HUES48 (cell line): ENCODE data around the gene GRIK1.

Experiments used
- H3K27ac ChIP-seq: one replicate; pipeline ENCODE4 v1.7.0; 2013; ENCODE audit warnings: low read depth, low read length, inconsistent platforms
- H3K27me3 ChIP-seq: 2 replicates; pipeline ENCODE4 v1.6.1; 2013; ENCODE audit warnings: mild to moderate bottlenecking, low read length; ENCODE audit not compliant: control insufficient read depth, insufficient read depth
- H3K36me3 ChIP-seq: 2 replicates; pipeline ENCODE4 v1.6.1; 2013; ENCODE audit warnings: low read length; ENCODE audit not compliant: control insufficient read depth, insufficient read depth
- H3K4me1 ChIP-seq: 2 replicates; pipeline ENCODE4 v1.6.1; 2013; ENCODE audit warnings: mild to moderate bottlenecking, low read length; ENCODE audit not compliant: control insufficient read depth, insufficient read depth
- H3K4me3 ChIP-seq: 2 replicates; pipeline ENCODE4 v1.5.1; 2013; ENCODE audit warnings: mild to moderate bottlenecking, low read depth, low read length
- H3K9ac ChIP-seq: 2 replicates; pipeline ENCODE4 v1.6.1; 2013; ENCODE audit warnings: mild to moderate bottlenecking, low read depth, low read length, moderate library complexity
- H3K9me3 ChIP-seq: 2 replicates; pipeline ENCODE4 v1.6.1; 2013; ENCODE audit warnings: low read length; ENCODE audit not compliant: control insufficient read depth, insufficient read depth

GRIK1 gene

DNA sequence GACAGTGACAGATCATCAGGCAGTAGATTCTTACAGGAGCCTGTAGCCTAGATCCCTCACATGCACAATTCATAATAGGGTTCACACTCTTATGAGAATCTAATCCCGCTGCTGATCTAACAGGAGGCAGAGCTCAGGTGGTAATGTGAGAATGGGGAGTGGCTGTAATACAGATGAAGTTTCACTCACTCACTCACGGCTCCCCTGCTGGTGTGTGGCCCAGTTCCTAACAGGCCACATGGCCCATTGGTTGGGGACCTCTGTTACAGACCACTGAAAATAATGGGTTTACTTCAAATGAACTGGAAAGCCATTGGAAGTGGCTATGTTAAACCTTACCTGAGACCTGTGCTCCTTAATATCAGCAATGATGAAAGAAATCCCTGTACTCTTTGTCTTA is 151.0 kb downstream of the GRIK1 start:
- no peak overlapping the region for H3K4me3 ChIP-seq

DNA sequence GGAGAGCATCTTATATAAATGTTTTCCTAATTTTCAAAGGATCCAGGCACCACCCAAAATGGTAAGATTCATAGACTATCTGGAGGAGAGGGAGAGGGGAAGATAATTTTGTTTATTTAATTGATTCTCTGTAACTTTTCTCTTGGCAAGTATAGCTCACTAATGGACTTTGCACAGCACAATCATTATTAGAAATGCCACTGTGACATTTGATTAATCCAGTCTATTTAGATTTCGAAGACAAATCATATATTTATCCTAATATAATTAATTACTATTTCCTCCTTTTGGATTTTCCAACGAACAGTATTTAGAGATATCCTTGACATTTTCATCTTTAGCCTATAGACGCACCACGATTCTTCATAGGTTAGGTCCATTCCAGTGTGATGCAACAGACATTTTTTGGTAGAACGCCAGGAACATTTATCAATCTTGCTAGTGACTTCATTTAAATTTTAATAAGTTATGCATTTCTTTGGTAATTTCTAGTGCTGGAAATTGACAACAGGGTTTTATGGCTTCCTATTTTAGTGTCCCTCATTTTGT is 152.4 kb downstream of the GRIK1 start:
- no peak overlapping the region for H3K4me3 ChIP-seq
- H3K9me3 ChIP-seq, result no peaks in the 10 kb centered on the region
- no peaks in the 10 kb centered on the region for H3K27me3 ChIP-seq
- no peaks in the 10 kb centered on the region for H3K36me3 ChIP-seq
- H3K4me1 ChIP-seq, result peaks cover 15% of the 10 kb centered on the region
- H3K27ac ChIP-seq, result no peak overlapping the region
- no peak overlapping the region for H3K9ac ChIP-seq

More for the DNA sequence above, 151.0 kb downstream of the GRIK1 start:
- H3K27ac ChIP-seq, result no peak overlapping the region
- H3K36me3 ChIP-seq, result no peaks in the 10 kb centered on the region
- no peaks in the 10 kb centered on the region for H3K9me3 ChIP-seq
- no peak overlapping the region for H3K9ac ChIP-seq
- peaks cover 28% of the 10 kb centered on the region for H3K4me1 ChIP-seq
- no peaks in the 10 kb centered on the region for H3K27me3 ChIP-seq

DNA sequence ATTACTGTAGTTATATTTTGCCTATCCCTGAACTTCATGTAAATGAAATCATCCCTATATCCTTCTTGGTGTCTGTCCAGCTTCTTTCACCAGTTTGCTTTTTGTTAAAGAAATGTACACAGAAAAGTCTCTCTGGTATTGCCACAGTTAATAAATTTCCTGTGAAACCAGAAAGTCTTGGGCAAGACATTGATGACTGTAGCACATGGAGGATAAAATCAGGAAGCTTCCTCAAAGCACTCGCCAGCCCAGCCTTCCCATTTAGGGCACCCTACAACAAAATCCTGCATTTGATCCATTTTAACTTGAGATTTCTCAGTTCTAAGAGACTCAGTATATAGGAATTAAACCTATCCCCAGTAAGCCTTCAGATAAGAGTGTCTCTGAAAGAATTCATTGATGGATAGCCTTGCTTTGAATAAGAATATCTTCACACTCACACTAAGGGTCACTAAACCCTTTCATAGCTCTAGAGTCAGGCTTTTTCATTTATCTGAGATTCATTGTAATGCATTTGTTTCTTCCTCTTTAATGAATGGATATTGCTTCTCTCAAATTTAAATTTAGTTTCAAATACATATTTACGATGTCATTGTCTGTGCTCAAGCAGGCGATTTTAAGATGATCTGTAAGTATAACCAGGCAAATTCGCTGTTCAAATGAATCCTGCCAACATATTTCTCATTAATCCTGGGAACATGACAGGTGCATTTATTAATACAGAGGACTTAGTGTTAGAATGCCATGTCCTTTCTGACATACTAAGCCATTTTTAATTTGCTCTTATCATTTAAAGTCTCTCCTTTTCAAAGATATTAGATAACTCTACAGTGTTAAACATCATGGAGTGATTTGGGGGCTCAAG is 153.1 kb downstream of the GRIK1 start:
- Histone ChIP-seq H3K27me3 (no peaks in the 10 kb centered on the region), H3K9ac (no peak overlapping the region), H3K9me3 (no peaks in the 10 kb centered on the region), H3K4me1 (peaks cover 15% of the 10 kb centered on the region), H3K4me3 (no peak overlapping the region), H3K27ac (no peak overlapping the region), H3K36me3 (no peaks in the 10 kb centered on the region)

DNA sequence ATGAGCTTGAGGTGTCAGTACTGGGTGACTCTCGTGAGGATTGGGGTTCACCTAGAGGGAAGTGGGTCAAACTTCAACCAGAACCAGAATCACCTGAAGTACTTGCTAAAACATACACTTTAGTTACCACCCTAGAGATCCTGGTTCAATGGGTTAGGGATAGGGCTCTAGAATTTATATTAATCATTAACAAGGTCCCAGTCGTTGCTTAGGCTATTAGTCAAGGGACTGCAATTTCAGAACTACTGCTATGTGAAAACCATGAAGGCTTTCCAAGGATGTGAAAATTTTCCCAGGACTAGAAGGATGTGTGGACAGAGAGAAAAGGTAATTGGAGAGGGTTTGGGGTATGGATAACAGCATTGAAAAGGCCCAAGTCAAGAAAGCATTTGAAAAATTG is 162.6 kb downstream of the GRIK1 start:
- Histone ChIP-seq H3K4me3 (no peak overlapping the region), H3K27ac (no peak overlapping the region), H3K9me3 (no peaks in the 10 kb centered on the region), H3K9ac (no peak overlapping the region), H3K27me3 (no peaks in the 10 kb centered on the region), H3K36me3 (no peaks in the 10 kb centered on the region), H3K4me1 (peaks cover 3% of the 10 kb centered on the region; the same call in 1 of the 2 replicates)

DNA sequence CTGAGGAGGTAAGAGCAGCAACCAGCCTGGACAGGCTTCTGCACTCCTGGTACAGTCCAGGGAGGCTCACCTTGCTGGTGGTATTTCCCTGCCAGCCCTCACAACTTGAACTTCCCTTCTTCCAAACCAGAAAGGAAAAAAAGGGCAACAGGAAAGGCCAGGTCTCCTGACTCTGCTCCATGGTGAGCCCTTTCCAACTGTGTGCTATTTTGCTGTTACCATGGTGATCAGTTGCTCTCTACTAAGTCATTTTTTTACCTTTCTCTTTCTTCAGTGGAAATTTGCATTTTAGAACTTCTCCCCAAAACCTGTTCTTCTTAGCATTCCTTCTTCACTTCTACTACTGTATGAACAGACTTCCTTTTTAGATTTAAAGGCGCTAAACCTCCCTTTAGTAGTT is 164.3 kb downstream of the GRIK1 start:
- Histone ChIP-seq H3K9ac (no peak overlapping the region), H3K9me3 (no peaks in the 10 kb centered on the region), H3K27me3 (no peaks in the 10 kb centered on the region)

DNA sequence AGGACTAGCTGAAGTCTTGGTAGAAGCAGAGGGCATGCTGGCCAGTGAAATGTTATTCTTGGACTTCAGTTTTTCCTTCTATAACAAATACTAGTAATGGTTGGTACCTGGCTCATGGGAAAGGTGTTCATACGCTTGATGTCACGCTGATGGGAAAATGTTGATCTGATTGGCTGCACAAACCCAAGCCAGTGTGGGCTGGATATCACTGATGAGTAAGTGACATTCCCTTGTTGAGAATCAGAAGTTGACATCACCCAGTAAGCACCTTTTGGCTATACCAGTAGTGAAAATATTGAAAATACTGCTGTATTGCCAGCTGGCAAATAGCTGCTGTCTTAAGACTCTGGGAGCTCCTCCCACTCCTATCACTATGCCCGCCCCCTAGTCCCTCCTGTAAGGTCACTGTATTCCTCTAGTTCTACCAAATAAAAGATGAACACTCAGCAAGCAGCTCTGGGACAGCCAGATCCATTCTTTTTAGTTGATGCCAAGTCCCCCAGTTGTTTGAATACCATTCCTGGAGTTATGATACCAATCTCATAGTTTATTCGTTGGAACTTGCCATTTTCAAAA is 168.2 kb downstream of the GRIK1 start:
- no peaks in the 10 kb centered on the region for H3K27me3 ChIP-seq
- H3K9ac ChIP-seq, result no peak overlapping the region
- no peak overlapping the region for H3K4me3 ChIP-seq
- H3K36me3 ChIP-seq, result no peaks in the 10 kb centered on the region
- H3K27ac ChIP-seq, result no peak overlapping the region
- no peaks in the 10 kb centered on the region for H3K9me3 ChIP-seq
- H3K4me1 ChIP-seq, result peaks cover 3% of the 10 kb centered on the region; the same call in 1 of the 2 replicates

More for the DNA sequence above, 164.3 kb downstream of the GRIK1 start:
- Histone ChIP-seq H3K36me3 (no peaks in the 10 kb centered on the region), H3K27ac (no peak overlapping the region), H3K4me1 (peaks cover 3% of the 10 kb centered on the region; the same call in 1 of the 2 replicates), H3K4me3 (no peak overlapping the region)

DNA sequence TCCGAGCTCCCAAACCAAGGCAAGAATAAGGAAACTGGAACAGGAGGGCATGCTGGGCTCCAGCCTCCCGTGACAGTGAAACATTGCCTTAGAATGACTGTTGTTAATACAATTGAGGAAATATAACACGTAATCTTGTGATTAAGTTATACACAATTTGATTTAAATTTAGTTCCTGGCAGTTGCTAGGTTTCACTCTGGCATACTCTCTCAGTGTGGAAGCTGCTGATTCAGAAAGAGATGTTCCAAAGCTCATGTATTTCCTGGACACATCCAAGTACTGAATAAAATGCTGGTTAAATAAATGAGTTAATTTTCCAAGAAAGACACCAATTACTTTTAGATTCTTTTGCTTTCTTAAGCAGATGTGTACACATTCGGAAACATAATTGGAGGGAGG is 176.1 kb downstream of the GRIK1 start:
- no peak overlapping the region for H3K27ac ChIP-seq
- H3K27me3 ChIP-seq, result no peaks in the 10 kb centered on the region
- H3K9ac ChIP-seq, result no peak overlapping the region
- H3K9me3 ChIP-seq, result no peaks in the 10 kb centered on the region
- H3K4me3 ChIP-seq, result no peak overlapping the region
- no peaks in the 10 kb centered on the region for H3K36me3 ChIP-seq
- H3K4me1 ChIP-seq, result peaks cover 6% of the 10 kb centered on the region; the same call in 1 of the 2 replicates

DNA sequence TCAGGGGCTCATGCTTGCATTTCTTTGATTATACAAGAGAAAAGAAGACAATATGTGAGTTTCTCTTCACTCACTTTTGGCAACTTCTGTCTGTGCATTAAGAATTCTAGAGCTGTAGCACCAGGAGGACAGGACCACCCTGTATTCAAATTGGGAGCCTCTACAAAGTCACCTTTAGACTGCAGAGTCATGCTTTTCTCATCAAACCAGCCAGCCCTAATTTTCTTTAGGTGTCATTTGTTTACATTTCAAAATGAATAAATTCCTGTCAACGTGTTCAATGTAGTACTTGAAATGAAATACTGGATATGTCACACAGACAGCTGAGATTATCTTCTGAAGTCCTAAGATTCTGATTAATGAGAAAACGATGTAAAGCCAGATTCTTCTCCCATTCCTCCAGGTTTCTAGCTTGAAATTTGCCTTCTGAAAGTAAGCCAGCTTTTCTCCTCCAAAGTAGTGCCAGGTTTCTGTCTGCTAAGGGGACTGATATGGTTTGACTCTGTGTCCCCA is 177.2 kb downstream of the GRIK1 start:
- no peaks in the 10 kb centered on the region for H3K36me3 ChIP-seq
- no peak overlapping the region for H3K9ac ChIP-seq
- no peaks in the 10 kb centered on the region for H3K9me3 ChIP-seq
- H3K27me3 ChIP-seq, result no peaks in the 10 kb centered on the region
- H3K27ac ChIP-seq, result no peak overlapping the region
- H3K4me1 ChIP-seq, result peaks cover 6% of the 10 kb centered on the region; the same call in 1 of the 2 replicates
- no peak overlapping the region for H3K4me3 ChIP-seq

DNA sequence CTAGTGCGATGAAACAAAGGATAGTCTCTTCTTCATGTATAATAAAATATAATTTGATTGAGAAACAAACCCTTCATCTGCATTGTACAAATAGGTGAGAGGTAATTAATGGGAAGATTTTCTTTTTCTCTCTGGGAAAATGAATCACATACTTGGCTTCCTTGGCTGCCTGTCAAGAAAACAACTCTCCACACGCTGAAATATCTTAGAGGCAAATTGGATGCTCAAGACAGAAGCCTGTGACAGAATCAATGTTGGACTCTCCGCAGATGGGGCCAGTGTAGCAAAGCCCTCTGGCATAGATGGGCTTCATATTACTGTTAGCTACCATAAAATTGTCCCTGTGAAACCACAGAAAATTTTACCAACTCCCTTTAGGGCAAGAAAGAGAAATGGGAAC is 186.6 kb downstream of the GRIK1 start:
- no peak overlapping the region for H3K4me3 ChIP-seq
- no peaks in the 10 kb centered on the region for H3K9me3 ChIP-seq
- peaks cover 8% of the 10 kb centered on the region; the same call in 1 of the 2 replicates for H3K4me1 ChIP-seq
- H3K27me3 ChIP-seq, result no peaks in the 10 kb centered on the region
- no peaks in the 10 kb centered on the region for H3K36me3 ChIP-seq
- H3K27ac ChIP-seq, result no peak overlapping the region
- no peak overlapping the region for H3K9ac ChIP-seq

DNA sequence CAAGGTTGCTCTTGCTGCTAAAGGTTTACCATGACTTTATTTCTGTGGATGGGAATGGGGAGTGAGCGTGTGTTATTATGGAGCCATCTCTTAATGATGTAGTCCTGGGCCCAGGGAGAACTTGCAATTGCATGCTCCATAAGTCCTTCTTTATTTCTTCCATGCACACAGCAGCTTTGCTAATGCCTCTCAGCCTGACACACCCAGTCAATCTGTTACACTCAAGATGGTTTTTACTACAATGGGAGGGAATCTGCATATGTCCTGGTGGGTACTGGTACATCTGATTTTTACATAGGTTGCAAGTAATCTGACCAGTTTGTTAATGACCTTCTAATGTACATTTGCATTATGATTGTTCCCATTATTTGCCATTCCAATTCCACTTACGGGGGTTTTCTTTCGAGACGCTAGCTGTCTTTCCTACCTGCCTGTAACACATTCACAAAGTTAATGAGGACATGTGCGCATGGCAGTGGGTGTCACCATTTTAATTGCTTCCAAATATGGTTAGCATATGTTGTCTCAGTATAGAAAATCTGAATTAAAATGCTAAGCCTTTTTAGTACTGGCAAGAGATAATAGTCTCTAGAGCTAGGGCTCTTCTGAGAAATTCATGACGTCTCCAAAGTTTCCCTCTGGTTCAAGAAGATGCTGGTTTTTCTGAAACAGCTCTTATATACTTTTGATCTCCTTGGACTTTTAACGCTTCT is 188.2 kb downstream of the GRIK1 start:
- H3K36me3 ChIP-seq, result no peaks in the 10 kb centered on the region
- no peak overlapping the region for H3K27ac ChIP-seq
- H3K9ac ChIP-seq, result no peak overlapping the region
- no peaks in the 10 kb centered on the region for H3K27me3 ChIP-seq
- peaks cover 8% of the 10 kb centered on the region; the same call in 1 of the 2 replicates for H3K4me1 ChIP-seq
- no peak overlapping the region for H3K4me3 ChIP-seq
- H3K9me3 ChIP-seq, result no peaks in the 10 kb centered on the region
